Activated T-helper 1 cell treated with anti-CD3 and anti-CD28 coated beads, Interleukin-2, amount 50 U/mL, for 16 hours (primary cell): ENCODE measurements around the gene TMEM18.

ENCODE experiments used
- DNase-seq, 2 donors: peaks; one replicate each; pipeline ENCODE4 v3.0.0-alpha.2; 2020; ENCODE audit warnings: low read depth in 1 of 2, low spot score in 1 of 2

The TMEM18 gene

DNA sequence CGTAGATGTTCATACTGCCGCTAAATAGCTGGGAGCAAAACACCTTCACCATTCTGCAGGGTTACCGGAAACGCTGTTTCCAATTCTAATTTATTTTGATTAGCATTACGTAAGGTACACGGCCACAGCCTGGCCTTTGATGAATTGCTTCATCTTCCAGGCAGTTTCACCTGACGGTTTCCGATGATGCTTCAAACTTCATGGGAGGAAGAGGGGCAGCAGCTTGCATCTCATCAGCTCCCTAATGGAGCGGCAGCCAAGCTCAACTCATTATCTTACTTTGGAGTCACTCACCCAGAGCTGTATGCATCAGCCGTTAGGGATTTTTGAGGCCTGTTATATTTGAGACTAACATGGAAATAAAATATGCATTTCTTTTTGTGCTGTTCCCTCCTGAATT is 54.8 kb downstream of the TMEM18 start:
- DNase-seq, result no peak

DNA sequence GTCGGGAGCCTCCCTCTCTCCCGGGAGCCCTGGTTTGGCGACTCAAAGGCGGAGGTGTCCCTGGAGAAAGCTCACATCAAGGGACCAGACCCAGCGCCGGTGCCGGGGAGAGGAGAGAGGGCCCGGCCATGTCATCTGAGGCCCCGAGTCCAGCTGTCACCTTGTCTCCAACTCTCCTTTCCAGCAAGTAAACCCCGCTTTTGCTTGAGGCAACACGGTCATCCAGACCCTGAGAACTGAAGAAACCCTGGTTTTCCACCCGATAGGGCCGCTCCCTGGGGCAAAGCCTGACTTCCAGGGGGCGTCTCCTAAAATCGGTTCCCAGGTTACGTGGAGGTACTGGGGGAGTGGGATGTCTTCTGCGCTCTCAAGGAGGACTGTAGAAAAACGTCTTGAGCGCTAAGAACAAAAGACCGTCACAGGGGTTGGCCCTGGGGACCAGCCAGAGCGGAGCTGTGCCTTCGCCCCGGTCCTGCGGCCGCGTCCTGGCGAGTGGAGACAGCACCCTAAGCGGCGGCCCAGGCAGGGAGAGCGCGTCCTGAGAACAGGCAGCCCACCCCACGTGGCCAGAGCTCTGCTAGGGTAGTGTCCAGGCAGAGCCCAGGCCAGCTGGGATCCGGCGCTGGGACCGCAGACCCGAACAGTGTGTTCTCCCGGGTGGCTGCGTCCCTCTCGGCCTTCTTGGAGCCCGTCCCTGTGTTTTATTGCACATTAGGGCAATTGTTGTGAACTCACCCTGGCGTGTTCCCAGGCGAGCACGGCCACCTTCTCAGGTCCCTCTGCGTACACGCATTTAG is 55.7 kb downstream of the TMEM18 start:
- DNase-seq, result no peak

DNA sequence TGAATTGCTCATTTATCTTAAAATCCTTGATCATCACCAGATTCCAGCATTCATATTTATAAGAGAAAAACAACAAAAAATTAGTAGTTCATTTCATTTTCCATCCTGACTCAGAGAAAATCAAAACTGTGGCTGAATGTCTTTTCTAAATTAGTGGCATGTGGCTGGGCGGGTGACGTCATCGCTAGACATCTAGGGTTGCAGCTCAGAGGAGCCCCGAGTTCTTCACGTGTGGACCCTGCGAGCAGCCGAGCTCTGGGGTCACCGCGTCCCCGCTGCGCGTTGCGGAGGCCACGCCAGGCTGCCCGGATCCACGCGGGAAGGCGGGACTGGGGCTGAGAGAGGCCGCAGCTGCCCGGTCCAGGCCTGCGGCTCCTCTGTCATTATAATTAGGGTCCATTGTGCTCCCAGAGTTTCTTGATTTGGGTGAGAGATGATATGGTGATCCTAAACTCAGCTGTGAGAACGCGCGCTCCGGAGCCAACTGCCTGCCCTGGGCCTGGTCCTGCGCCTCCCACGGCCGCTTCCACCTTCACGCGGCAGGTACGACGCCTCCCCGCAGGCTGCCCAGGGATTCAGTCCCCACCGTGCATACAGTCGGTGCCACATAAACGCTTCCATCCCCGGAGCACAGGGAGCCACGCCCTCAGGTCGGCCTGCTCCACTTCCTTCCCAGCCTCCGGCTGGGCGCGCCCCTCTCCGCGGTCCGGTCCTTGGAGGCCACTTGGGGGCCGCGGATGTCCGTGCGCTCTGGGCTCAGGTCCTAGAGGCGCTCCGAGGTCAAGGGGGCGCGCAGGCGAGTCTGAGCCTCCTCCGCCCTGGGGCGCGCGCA is 56.5 kb downstream of the TMEM18 start:
- no peak for DNase-seq

DNA sequence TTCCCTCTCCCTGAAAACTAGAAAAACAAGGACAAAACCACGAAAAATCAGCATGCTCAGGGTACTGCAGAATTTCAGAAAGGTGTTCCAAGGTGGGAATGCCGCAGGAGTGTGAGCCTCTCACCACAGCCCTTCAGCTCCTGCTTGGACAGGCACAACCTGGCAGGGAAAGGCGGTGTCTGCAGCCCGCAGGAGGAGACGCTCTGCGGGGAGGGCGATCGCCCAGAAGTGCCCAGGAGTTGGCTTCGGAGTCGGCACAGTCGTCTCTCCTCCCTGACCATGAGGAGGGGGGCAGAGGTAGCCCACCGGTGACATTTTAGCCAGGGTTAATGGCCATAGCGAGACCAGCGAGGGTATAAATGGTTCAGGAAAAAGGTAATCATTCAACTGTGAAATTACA is 57.2 kb downstream of the TMEM18 start:
- no peak for DNase-seq

DNA sequence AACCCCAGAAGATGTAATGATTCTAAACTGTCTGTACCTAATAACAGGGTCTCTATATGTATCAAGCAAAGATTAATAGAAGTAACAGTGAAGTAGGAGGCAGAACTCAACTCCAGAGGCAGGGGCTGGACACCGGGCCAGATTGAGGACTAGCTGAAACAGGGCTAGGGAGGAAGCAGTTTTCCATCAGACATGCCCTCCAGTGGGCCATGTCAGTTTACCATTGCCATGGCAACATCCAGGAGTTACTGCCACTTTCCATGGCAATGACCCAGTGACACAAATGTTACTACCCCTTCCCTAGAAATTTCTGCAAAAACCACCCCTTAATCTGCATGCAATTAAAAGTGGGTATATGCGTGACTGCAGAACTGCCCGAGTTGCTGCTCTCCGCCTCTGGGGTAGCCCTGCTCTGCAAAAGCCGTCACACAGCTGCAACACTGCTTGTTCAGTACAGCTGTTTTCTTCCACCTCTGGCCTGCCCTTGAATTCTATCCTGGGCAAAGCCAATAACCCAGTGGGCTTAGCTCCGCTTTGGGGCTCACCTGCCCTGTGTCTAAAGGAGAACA is 58.7 kb downstream of the TMEM18 start:
- DNase-seq, result no peak

DNA sequence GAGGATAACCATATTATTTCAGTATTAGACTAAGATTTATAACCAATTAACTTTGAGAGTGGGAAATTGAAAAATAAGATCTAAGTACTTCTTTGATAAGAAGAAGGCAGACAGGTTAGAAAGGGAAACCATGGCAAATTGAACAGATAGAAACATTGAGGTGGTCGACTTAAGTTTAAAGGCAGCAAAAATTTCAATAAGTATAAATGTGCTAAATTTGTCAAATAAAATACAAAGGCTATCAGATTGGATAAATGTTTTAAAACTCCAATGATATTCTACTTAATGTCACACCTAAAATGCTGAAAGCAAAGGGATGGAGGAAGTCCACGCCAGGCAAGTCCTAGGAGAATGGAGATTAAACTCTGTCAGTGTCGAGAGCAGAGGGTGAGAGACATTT is 59.2 kb downstream of the TMEM18 start:
- no peak for DNase-seq
